Ascending aorta (tissue), 2 donors: ENCODE data around the gene ILK. TPM values are rescaled to one million over a fixed set of nuclear protein-coding genes. Genes with fewer than 3 reads are reported as not detected.
A peak's percentile ranks its signal among the peaks of the same experiment; 100 is the strongest.

Experiments used
- DNase-seq, 2 donors: peaks; one replicate each; pipeline ENCODE4 v3.0.0-alpha.2; 2019; ENCODE audit warnings: low spot score in 2 of 2
- H3K27ac ChIP-seq, 2 donors: fragments of 200-600 bp; sonication (generic); one replicate each; pipeline ENCODE4 v1.5.1; 2016 to 2017; ENCODE audit warnings: mild to moderate bottlenecking in 1 of 2
- H3K27me3 ChIP-seq: fragments of 200-600 bp; sonication (generic); one replicate; pipeline ENCODE4 v1.5.1; 2017
- H3K36me3 ChIP-seq, 2 donors: fragments of 200-600 bp; sonication (generic); one replicate each; pipeline ENCODE4 v1.5.1; 2016
- H3K4me1 ChIP-seq, 2 donors: fragments of 200-600 bp; sonication (generic); one replicate each; pipeline ENCODE4 v1.5.1; 2016 to 2017; ENCODE audit warnings: mild to moderate bottlenecking in 1 of 2
- H3K4me3 ChIP-seq, 2 donors: fragments of 200-600 bp; sonication (generic); one replicate each; pipeline ENCODE4 v1.5.1; 2016 to 2017; ENCODE audit warnings: mild to moderate bottlenecking in 1 of 2
- H3K9me3 ChIP-seq, 2 donors: fragments of 200-600 bp; sonication (generic); one replicate each; pipeline ENCODE4 v1.5.1; 2016
- CTCF ChIP-seq, 3 experiments: fragments of 200-600 bp in 2 of 3; fragments of 450-650 bp in 1 of 3; sonication (generic) in 2 of 3; IDR thresholded peaks; one replicate each; pipeline ENCODE4 v1.5.1; 2016 to 2019; ENCODE audit warnings: antibody characterized with exemption in 3 of 3, mild to moderate bottlenecking in 1 of 3, moderate library complexity in 1 of 3
- intact Hi-C: fragments of 100-400 bp; cut with DNase I; formaldehyde crosslinking; loops from one replicate; pipeline ENCODE4 v1.15.1; 2023
- total RNA-seq: library from RNA; depleted of rRNA; stranded (reverse); fragments of >200 nt; gene quantifications from one replicate; pipeline ENCODE4 v1.1.0, GENCODE V29; 2016

ILK gene
- total RNA-seq, 1 donor from 2014 or later, result 183 TPM

- H3K36me3 ChIP-seq, result no peaks in the 10 kb centered on the region
- TF ChIP-seq CTCF (IDR thresholded peaks at IDR 0.05), result no peak
- intact Hi-C loops, result no loop called here
These were observed 33.9 kb upstream of the ILK start for GRCh38 chr11:6569706-6570105.

GRCh38 chr11:6570691-6571427, 32.7 kb upstream of the ILK start:
- TF ChIP-seq CTCF (IDR thresholded peaks at IDR 0.05), result peak in 1 of 3 experiments; percentile 3
- intact Hi-C loops, result no loop called here
- Histone ChIP-seq H3K27me3 (no peaks in the 10 kb centered on the region), H3K4me3 (peak overlapping the region in 1 of 2 donors; percentile 45), H3K4me1 (peaks cover 0 to 7% of the 10 kb centered on the region in 2 donors), H3K27ac (no peak overlapping the region), H3K9me3 (no peaks in the 10 kb centered on the region), H3K36me3 (no peaks in the 10 kb centered on the region)
- DNase-seq, result no peak

More at GRCh38 chr11:6569706-6570105, 33.9 kb upstream of the ILK start:
- H3K9me3 ChIP-seq, result no peaks in the 10 kb centered on the region
- DNase-seq, result no peak
- peaks cover 0 to 7% of the 10 kb centered on the region in 2 donors for H3K4me1 ChIP-seq
- H3K27me3 ChIP-seq, result no peaks in the 10 kb centered on the region
- no peak overlapping the region for H3K27ac ChIP-seq
- H3K4me3 ChIP-seq, result no peak overlapping the region

GRCh38 chr11:6571434-6572008, 32.1 kb upstream of the ILK start:
- Histone ChIP-seq H3K4me3 (peak overlapping the region in 1 of 2 donors; percentile 45), H3K27ac (no peak overlapping the region), H3K9me3 (no peaks in the 10 kb centered on the region), H3K36me3 (no peaks in the 10 kb centered on the region), H3K27me3 (no peaks in the 10 kb centered on the region), H3K4me1 (peaks cover 0 to 7% of the 10 kb centered on the region in 2 donors)
- no peak for DNase-seq
- no peak for TF ChIP-seq CTCF (IDR thresholded peaks at IDR 0.05)
- intact Hi-C loops, result no loop called here

- Histone ChIP-seq H3K4me3 (no peak overlapping the region), H3K36me3 (no peaks in the 10 kb centered on the region), H3K4me1 (peaks cover 0 to 9% of the 10 kb centered on the region in 2 donors), H3K27ac (no peak overlapping the region), H3K9me3 (no peaks in the 10 kb centered on the region), H3K27me3 (no peaks in the 10 kb centered on the region)
- intact Hi-C loops, result no loop called here
- no peak for DNase-seq
- TF ChIP-seq CTCF (IDR thresholded peaks at IDR 0.05), result no peak
These were observed 31.4 kb upstream of the ILK start for GRCh38 chr11:6572215-6572614.

GRCh38 chr11:6574816-6575715, 28.5 kb upstream of the ILK start:
- H3K36me3 ChIP-seq, result no peaks in the 10 kb centered on the region
- H3K9me3 ChIP-seq, result no peaks in the 10 kb centered on the region
- H3K27ac ChIP-seq, result no peak overlapping the region
- intact Hi-C loops, result no loop called here
- no peak for TF ChIP-seq CTCF (IDR thresholded peaks at IDR 0.05)
- no peaks in the 10 kb centered on the region for H3K27me3 ChIP-seq
- H3K4me1 ChIP-seq, result peaks cover 0 to 9% of the 10 kb centered on the region in 2 donors
- DNase-seq, result no peak
- H3K4me3 ChIP-seq, result no peak overlapping the region
